ENCODE data around the gene ZNRF4. TPM values are rescaled to one million over a fixed set of nuclear protein-coding genes. Genes with fewer than 3 reads are reported as not detected.

Gene ZNRF4
- total RNA-seq, 1 experiment from 2014 or later = not detected

DNA sequence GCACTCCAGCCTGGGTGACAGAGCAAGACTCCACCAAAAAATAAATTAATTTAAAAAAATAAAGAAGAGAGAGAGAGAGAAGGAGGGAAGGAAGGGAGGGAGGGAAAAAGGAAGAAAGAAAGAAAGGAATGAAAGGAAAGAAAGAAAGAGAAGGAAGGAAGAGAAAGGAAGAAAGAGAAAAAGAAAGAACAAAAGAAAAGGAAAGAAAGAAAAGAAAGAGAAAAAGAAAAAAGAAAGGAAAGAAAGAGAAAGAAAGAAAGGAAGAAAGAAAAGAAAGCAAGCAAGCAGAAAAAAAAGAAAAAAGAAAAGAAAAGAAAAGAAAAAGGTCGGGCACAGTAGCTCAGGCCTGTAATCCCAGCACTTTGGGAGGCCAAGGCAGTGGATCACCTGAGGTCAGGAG, 14.9 kb upstream of the ZNRF4 start:
- DNase-seq (ENCODE audit: low read depth) = no peak

DNA sequence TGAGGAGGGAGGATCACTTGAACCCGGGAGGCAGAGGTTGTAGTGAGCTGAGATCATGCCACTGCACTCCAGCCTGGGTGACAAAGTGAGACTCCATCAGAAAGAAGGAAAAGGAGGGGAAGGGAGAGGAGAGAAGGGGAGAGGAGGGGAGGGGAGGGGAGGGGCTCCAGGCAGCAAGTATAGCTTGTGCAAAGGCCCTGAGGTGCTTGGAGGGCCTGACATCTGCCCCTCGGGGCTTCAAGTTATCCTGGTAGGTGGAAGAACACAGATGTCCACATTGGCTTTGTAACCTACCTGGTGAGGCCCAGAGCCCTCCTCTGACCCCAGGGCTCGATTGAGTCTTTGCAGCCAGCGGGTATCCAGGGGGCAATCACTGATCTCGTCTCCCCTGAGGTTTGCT, 11.5 kb upstream of the ZNRF4 start:
- no peak for DNase-seq (ENCODE audit: low read depth)

DNA sequence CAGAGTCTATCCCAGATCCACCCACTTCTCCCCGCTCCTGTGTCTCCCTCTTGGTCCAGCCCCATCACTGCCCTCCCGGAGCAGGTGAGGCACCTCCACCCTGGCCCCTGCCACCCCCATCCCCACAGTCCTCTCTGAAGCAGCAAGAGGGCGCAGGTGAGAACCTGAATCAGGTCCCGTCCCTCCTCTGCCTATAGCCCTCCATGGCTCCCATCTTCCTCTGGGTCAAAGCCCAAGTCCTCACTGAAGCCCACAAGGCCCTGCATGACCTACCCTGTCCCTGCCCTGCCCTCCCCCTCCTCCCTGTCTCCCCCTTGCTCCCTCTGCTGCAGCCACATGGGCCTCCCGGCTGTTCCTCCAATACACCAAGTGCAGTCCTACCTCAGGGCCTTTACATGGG, 10.8 kb upstream of the ZNRF4 start:
- DNase-seq (ENCODE audit: low read depth) = no peak

DNA sequence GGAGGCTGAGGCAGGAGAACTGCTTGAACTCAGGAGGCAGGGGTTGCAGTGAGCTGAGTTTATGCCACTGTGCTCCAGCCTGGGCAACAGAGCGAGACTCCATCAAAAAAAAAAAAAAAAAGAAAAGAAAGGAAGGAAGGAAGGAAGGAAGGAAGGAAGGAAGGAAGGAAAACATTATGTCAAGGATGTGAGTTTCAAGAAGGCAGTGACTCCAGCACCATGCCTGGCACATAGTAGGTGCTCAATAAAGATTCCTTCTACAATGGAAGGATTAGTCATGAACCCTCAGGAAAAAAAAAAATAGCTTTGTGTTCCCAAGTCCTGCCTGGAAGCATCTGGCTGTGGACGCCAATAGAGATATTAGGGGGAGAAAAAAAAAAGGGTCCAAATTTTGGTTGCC, 10.1 kb upstream of the ZNRF4 start:
- DNase-seq (ENCODE audit: low read depth) = no peak

DNA sequence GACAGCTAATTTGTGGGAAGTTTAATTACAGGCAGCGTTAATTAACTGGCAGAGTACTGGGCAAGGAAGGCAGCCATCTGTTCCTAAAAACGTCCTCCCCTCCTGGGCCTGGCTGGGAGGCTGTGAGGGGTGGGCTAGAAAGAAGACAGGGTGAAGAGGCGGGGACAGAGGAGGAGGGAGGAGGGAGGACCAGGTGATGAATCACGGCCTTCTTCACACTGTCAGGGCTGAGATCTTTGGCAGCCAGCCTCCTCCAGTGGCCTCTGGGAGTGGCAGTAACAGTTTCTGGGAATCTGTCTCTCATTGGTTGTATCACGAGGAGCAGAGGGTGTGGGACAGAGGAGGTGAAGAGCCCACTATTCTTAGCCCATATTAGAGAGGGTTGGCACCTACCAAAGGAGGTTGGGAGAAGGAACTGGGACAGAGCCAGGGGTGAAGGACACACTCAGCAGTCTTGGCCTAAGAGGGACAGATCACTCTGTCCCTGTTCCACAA, 9.6 kb upstream of the ZNRF4 start:
- peak; percentile 47 for DNase-seq (ENCODE audit: low read depth)

DNA sequence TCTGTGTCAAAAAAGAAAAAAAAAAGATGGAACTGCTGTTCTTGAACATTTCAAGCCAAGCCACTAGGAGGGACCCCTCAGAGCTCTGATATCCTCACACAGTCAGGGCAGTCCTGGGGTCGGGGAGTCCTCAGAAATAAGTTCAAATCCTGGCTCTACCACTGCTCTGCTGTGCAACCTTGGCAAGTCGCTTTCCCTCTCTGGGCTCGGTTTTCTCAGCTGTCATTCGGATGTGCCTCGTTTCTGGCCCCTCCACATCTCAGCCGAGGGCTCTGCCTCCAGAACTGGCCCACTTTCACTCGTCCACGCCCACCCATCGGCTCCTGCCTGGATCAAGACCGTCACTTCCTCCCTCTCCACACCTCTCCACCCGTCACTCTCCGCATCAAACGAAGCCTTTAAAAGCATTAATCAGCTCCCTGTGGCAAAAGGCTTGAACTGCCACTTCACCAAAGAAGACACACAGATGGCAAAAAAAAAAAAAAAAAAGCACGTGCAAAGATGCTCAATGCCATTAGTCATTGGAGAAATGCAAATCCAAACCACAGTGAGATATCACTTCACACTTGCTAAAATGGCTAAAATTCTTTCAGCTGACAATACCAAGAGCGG, 7.4 kb upstream of the ZNRF4 start:
- DNase-seq (ENCODE audit: low read depth) = peak; percentile 43

DNA sequence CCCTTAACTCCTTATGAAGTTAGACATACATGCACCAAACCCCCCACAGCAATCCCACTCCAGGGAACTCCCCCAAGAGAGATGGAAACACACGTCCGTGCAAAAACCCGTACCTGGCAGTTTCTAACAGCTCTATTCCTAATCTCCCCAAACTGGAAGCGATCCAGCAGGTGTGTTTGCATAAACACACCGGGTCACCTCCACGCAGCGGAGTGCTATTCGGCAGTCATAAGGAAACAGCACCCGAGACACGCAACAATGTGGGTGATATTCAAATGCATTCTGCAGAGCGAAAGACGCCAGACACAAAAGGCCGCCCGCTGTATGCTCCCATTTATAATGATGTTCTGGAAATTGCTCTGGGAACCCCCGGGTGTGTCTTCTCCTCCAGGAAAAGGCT, 6.8 kb upstream of the ZNRF4 start:
- DNase-seq (ENCODE audit: low read depth) = no peak

DNA sequence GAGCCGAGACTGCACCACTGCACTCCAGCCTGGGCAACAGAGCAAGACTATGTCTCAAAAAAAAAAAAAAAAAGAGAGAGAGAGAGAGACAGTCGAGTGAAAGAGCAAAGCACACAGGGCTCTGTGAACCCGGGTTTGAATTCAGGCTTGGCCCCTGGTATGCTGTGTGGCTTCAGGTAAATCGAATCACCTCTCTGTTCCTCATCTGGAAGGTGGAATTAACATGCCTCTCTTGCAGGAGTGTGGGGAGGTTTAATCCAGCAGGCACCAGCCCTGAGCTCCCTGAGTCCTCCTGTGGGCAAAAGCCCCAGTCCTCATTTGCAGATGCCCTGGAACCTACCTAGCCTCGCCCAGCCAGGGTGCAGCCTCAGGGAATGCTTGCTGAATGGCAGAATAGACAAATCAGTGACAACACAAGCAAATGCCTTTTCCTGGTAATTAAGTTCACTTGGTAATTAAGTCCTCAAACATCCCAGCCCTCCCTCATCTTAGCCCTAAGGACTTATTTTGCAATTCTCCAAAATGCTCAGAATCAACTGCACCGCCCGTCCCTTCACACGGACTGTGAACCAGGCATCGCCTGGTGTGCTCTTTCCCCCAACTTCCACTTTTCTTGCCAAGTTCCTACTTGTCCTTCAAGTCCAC, 4.6 kb upstream of the ZNRF4 start:
- no peak for DNase-seq (ENCODE audit: low read depth)

DNA sequence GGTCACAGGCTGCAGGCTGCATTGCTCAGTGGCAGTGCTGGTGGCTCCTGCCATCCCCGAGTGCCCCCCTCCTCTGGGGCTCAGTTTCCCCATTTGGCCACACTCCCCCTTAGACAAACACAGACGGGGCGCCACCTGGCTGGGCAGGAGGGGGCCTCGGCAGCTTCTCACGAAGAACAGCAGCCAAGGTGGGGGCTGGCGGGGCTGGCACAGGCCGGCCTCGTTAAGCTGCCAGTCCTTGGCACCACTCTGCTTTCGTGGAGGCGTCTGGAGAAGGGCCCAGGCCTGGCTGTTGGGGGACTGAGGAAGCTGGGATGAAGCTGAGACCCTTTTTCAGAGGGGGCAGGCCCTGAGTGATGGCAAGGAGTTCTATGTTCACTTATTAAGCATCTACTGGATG, 3.7 kb upstream of the ZNRF4 start:
- no peak for DNase-seq (ENCODE audit: low read depth)

DNA sequence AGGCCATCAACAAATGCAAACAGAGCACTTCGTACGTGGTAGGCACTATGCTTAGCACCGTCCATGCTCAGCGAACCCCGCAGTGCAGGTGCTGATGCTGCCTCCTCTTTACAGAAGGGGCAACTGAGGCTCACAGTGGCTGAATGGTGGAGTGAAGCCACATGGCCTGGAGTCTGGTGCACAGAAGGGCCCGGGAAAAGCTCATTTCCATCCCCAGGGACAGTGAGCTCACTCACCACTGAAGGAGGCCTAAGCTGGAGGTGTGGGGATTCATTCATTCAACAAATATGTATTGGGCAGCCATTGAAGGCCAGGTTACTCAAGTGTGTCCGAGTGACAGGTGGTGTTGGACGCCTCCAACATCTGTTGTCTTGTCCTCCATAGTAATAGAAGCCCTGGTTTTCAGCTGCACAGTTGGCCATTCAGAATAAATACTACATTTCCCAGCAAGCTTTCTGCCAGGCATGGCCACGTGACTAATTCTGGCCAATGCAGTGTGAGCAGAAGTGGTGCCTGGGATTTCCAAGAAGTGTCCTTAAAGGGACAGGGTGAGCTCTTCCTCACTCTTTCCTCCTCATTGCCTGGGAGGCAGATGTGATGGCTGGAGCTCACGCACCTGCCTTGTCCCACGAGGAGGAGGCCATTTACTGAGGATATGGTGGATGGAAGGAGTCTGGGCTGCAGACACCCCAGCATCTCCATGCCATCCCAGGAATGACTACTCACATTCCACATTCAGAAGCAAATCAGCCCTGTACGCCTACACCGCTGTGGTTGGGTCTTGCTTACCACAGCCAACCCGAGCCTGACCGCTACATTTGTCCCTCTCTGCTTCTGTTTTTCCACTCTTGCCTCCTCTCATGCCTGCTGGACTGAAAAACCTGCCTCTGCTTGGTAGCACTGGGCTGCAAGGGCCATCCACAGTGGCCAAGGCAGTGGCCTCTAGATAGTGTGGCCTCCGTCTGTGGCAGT, 2.3 kb upstream of the ZNRF4 start:
- peak; percentile 36 for DNase-seq (ENCODE audit: low read depth)

DNA sequence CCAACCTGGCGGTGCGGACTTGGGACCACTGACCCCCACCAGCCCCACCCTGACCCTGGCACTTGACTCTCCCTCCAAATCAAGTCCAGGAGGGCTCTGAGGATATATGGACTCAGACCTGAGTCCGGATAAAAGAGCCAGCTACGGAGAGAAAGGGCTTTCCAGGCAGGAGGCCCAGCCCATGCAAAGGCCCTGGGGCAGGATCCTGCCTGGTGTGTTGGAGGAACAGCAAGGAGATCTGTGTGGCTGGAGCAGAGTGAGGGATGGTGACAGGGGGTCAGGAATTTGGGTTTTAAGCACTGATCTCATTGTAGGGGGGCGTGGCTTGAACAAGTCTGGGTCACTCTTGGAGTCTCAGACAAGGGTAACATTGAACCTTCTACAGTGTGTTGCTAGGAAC, 474 bp upstream of the ZNRF4 start:
- DNase-seq (ENCODE audit: low read depth) = no peak

DNA sequence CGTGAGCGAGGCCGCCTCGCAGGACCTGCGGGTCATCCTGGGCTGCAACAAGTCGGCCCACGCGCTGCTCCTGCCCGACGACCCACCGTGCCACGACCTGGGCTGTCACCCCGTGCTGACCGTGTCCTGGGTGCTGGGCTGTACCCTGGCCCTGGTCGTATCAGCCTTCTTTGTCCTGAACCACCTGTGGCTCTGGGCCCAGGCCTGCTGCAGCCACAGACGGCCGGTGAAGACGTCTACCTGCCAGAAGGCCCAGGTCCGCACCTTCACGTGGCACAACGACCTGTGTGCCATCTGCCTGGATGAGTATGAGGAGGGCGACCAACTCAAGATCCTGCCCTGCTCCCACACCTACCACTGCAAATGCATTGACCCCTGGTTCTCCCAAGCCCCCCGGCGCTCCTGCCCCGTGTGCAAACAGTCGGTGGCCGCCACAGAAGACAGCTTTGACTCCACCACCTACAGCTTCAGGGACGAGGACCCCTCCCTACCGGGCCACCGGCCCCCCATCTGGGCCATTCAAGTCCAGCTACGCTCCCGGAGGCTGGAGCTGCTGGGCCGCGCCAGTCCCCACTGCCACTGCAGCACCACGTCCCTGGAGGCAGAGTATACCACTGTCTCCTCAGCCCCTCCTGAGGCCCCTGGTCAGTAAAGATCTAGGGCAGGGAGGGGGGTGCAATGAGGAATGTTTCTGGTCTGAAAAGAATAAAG, 1.1 kb downstream of the ZNRF4 start:
- no peak for DNase-seq (ENCODE audit: low read depth)

DNA sequence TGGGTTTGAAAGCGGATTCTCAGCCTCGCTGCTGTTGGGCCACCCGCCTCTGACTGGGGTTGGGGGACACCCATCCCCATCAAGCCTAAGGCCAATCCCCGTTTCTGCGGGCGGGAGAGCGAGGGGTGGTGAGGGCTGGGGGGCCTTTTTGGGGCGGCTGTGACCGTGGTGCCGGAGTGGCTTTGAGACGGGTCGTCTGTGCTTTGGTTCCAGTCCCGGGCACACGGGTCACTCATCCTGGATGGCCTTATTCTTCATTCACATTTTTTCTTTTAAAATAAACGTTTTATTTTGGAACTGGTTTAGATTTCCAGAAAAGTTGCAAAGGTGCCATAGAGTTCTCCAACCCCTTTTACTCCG, 1.6 kb downstream of the ZNRF4 start:
- DNase-seq (ENCODE audit: low read depth) = no peak

DNA sequence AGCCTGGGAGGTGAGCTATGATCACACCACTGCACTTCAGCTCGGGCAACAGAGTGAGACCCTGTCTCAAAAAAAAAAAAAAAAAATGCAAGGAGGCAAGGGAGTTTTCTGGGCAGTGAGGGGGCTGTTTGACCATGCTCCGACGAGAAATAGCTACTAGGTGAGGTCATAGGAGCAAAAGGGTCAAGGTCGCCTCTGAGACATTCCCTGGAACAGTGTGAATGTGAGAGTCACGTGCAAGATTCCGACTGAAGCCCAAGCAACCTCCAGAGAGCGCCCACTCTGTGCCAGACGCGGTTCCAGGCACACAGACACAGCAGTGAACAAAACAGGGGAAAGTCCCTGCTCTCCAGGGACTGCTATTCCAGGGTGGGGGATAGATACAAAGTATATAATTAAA, 2.5 kb downstream of the ZNRF4 start:
- no peak for DNase-seq (ENCODE audit: low read depth)

DNA sequence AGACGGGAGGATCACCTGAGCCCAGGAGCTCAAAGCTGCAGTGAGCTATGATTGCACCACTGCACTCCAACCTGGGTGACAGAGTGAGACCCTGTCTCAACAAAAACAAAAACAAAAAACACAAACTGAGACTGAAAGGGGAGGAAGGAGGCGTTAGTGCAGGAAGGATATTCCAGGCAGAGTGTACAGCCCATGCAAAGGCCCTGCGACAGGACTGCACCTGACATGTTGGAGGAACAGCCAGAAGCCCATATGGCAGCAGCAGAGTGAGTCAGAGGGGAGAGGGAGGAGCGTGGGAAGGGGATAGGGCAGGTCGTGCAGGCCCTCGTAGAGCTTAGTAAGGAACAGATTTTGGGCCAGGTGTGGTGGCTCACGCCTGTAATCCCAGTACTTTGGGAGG, 3.2 kb downstream of the ZNRF4 start:
- no peak for DNase-seq (ENCODE audit: low read depth)

DNA sequence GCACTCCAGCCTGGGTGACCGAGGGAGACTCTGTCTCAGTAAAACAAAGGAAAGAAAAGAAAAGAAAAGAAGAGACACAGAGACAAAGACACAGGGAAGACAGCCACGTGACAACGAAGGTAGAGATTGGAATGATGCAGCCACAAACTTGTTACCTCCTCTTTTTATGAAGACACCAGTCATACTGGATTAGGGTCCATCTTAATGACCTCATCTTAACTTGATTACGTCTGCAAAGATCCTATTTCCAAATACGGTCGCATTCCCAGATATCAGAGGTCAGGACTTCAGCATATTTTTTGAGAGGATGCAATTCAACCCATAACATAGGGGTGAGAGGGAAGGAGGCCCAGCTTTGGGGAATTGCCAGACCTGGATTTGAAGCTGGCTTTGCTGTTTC, 4.1 kb downstream of the ZNRF4 start:
- no peak for DNase-seq (ENCODE audit: low read depth)

DNA sequence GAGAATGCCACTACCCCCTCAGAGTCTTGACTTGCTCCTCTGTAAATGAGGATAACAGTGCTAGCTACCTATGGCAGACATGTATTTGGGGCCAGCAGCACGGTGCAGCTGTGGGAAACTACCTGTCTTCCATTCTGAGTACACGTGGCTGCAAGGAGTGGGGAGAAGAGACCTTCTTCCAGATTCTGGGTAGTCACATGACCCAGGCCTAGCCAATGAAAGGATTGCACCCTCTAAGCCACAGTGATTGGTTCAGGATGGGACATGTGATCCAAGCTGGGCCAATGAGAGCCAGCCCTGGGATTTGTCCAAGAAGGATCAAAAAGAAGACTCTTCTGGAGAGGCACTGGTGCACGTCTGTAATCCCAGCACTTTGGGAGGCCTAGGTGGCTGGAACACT, 5.5 kb downstream of the ZNRF4 start:
- DNase-seq (ENCODE audit: low read depth) = no peak

DNA sequence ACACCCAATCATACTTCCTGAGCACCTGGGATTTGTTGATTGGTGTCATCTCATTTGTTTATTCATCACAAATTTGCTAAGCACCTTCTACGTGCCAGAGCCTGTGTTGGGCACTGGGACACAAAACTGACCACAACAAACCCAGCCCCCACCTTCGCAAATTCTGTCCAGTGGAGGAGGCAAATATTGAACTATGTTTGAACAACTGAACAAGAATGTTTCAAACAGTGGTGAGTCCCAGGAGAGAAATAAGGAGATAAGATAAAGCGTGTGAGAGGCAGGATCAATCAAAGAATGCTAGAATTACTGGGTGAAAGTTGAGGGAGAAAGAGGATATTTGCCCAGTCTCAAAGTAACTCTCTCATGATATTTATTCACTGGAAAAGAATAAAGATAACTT, 8.7 kb downstream of the ZNRF4 start:
- DNase-seq (ENCODE audit: low read depth) = no peak

DNA sequence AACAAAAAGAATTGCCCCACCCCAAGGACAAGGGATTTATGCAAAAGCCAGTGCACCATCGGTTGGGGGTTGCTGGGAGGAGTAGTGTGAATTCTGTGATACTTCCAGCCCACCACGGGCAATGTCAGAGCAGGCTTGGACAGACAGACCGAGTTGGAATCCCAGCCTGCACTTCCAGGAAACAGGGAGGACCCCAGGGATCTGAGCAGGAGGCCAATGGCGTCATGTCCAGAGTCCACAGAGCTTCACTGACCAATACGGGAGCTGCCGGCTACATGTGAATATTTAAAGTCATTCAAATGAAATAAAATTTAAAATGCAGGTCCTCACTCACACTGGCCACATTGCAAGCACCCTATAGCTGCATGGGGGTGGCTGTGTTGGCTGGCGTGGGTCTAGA, 10.9 kb downstream of the ZNRF4 start:
- no peak for DNase-seq (ENCODE audit: low read depth)

DNA sequence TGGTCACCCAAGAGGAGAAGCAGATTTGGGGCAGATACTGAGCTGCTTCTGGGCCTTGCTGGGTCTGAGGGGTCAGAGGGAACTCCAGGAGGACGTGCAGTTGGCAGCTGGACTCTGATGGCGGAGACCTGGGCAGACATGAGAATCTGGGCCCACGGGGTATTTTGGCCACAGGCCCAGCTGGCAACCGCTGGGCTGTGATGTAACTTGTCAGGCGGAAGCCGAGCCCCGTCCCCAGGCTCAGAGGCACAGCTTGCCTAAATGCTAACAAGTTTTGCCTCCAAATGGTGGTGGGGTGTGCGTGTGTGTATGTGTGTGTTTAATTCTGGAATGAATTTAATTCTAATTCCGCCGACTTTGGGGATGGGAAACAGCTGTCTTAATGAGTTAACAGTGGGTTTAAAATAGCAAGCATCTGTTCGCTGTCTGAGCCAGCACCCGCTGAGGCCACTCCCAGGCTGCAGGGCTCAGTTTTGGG, 11.6 kb downstream of the ZNRF4 start:
- peak; percentile 63 for DNase-seq (ENCODE audit: low read depth)

DNA sequence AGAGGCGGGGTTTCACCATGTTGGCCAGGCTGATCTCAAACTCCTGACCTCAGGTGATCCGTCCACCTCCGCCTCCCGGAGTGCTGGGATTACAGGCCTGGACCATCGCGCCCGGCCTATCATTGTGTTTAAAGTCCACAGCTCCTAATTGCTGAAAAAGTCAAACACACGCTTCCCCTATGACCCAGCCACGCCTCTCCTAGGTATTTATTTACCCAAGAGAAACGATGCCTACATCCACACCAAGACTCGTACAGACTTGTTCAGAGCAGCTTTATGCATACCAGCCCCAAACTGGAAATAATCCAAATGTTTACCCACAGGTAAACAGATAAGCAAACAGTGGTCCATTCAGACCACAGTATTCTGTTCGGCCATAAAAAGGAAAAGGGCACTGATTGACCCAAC, 15.1 kb downstream of the ZNRF4 start:
- DNase-seq (ENCODE audit: low read depth) = no peak

DNA sequence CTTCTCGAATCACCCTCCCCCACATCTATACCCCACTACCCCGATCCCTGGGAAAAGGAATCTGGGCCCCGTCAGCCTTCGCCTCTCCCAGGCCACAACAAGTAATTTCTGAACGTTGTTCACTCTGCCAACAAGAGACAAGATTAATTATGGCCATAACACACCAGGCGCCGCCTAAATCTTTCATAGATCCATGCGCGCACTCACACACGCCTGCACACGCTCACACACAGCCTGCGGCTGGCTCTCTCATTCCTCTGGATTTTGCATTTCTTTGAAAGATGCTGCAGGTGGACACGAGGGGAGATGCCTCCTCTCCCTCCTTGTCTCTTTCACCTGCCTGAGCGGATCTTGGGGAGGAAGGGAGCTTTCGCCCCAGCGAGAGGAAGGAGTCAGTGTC, 17.1 kb downstream of the ZNRF4 start:
- no peak for DNase-seq (ENCODE audit: low read depth)
